Hematopoietic multipotent progenitor cell treated with erythropoietin and hydrocortisone succinate and interleukin-3 and kit ligand, for 17 days (in vitro differentiated cells): ENCODE measurements around the gene SLC49A3.
A peak's percentile ranks its signal among the peaks of the same experiment; 100 is the strongest.
"Not testable (repeated sequence)": the region's sequence is repeated elsewhere in the genome, so short reads cannot be mapped to it uniquely, and the experiment has no call there.

Source experiments
- DNase-seq: peaks from one replicate; pipeline ENCODE4 v3.0.0-alpha.2; 2015; ENCODE audit warnings: low spot score

Gene SLC49A3

GRCh38 chr4:688854-689681, at the start of gene SLC49A3:
TSS of gene SLC49A3 (minus strand) at chr4:689151. CDS start at chr4:689127, 24 bp downstream.
- no peak for DNase-seq

DNA sequence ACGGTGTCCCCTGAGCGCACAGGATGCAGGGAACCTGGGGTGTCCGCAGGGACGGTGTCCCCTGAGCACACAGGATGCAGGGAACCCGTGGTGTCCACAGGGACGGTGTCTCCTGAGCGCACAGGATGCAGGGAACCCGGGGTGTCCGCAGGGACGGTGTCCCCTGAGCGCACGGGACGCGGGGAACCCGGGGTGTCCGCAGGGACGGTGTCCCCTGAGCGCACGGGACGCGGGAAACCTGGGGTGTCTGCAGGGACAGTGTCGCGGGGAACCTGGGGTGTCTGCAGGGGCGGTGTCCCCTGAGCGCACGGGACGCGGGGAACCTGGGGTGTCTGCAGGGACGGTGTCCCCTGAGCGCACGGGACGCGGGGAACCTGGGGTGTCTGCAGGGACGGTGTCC, 47.6 kb upstream of the SLC49A3 start:
- DNase-seq: not testable (repeated sequence)

DNA sequence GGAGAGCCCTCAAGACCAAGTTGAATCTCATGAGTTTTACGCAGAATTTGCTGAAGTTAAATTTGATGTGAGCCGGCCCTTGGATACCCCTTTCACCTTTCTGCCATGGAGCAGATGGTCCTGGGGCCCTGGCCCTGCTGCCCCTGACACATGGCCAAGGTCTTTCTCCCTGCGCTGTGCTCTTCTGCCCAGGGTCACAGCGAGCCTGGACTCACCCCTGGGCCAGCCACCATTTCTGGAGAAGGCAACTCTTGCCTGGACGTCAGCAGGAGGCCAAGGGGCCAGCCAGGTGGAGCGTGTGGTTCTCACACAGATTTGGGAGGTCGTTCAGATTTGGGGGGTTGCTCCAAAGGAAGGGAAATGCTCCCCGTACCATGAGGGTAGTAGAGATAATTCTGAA, 46.6 kb upstream of the SLC49A3 start:
- no peak for DNase-seq

GRCh38 chr4:734951-735350, 46.0 kb upstream of the SLC49A3 start:
- no peak for DNase-seq

DNA sequence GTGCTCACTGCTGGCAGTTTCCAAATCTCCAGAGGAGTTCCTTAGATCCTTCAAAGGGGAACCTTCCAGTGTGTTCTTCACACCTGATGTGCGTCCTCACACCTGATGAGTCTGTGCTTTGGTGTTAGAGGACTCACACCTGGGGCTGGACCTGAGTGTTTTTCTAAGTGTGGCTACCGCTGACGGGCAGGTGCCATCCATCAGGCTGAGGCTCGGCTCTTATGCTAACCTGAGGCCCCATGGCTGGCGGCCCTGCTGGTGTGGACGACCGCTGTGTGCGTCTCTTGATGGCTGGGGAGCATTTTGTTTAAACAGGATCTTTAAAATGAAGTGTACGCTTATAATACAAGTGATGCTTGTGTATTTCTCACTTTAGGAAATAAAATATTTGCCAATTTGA, 45.1 kb upstream of the SLC49A3 start:
- no peak for DNase-seq

DNA sequence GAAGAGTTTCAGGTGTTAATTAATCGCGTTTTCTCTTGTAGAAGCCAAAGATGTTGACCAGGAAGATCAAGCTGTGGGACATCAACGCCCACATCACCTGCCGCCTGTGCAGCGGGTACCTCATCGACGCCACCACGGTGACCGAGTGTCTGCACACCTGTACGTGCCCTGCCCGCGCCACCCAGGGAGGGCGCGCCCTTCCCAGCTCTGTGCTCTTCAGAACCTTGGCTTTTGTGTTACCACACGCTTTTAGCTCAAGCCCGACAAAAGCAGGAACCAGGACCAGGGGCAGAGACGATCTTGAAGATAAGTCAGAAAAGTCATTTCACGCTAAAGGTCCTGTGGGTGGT, 44.7 kb upstream of the SLC49A3 start:
- no peak for DNase-seq

DNA sequence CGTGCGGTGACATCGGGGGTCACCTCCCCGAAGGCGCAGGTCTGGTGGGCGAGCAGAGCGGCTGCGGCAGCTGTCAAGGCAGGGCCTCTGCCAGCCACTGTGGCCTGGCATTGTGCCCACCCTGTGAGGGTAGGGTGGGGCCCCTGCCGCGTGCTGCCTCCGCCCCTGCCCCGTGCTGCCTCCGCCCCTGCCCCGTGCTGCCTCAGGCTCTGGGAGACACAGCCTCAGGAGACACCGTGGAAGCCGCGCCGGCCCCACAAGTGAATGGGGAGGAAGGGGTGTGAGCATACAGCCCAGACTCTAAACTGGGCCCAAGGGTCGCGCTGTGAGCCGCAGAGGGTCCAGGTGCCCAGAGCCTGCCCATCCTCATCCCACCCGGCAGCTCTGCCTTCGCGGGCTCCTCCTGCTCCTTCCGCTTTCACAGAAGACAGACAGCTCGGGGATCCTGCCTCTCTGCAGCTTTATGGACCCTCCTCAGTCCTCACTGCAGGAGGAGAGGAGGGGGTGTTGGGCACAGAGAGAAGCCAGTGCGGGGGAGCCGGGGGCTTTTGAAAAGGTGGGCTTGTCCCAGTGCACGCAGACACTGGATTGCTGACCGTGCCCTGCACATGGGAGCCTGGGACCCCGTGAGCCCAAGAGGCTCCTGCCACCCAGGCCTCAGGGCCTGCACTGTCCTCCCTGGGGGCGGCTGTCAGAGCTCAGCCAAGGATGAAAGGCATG, 44.1 kb upstream of the SLC49A3 start:
- DNase-seq: peak; percentile 48

GRCh38 chr4:732486-732885, 43.5 kb upstream of the SLC49A3 start:
- no peak for DNase-seq

DNA sequence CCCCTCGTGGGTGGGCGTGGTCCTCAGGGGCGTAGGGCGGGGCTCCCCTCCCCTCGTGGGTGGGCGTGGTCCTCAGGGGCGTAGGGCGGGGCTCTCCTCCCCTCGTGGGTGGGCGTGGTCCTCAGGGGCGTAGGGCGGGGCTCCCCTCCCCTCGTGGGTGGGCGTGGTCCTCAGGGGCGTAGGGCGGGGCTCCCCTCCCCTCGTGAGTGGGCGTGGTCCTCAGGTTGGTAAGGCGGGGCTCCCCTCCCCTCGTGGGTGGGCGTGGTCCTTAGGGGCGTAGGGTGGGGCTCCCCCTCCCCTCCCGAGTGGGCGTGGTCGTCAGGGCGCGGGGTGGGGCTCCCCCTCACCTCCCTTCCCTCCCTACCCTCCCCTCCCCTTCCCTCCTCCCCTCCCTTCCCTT, 43.0 kb upstream of the SLC49A3 start:
- DNase-seq: peak; percentile 67

DNA sequence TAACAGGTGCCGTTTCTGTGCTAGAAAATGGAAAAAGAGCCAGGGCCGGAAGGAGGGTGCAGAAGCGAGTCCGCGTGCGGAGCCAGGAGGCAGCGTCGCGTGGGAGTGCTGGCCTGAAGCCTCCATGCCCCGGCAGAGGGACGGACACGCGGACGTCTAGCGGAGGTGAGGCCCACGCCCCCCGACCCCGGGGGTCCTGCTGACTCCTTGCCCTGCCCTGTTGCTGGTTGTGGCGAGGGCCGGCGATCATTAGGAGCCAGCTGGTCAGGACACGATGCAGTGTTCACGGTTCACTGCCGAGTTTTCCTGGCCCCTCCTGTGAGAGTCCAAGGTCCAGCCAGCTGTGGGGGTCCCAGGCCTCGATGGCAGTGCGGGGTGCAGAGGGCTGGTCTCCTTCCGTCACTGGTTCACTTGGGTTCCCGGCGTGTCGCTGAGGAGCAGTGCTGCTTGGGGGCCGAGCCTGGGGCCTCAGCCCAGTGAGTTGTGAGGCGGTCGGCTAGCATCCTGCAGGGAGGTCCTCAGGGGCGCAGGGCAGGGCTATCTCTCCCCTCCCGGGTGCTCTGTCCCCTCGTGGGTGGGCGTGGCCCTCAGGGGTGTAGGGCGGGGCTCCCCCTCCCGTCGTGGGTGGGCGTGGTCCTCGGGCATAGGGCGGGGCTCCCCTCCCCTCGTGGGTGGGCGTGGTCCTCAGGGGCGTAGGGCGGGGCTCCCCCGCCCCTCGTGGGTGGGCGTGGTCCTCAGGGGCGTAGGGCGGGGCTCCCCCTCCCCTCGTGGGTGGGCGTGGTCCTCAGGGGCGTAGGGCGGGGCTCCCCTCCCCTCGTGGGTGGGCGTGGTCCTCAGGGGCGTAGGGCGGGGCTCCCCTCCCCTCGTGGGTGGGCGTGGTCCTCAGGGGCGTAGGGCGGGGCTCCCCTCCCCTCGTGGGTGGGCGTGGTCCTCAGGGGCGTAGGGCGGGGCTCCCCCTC, 42.3 kb upstream of the SLC49A3 start:
- peak; percentile 52 for DNase-seq

DNA sequence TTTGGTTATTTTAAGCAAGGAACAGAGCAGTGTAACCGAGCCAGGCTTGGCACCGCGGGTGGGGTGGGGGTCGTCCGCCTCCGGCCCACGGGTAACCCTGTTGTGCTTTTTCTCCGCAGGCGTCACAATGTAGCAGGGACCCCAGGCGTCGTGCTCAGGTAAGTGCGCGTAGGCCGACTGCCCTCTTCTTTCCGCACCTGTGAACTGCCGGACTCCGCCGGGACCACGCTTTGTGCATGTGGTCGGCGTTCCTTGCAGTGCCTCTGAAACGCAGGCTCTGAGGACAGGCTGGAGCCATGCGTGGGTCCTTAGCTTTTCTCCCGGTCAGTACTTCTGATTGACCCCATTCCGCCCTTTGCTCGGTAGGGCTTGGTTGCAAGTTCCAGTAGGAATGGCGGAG, 41.6 kb upstream of the SLC49A3 start:
- no peak for DNase-seq

DNA sequence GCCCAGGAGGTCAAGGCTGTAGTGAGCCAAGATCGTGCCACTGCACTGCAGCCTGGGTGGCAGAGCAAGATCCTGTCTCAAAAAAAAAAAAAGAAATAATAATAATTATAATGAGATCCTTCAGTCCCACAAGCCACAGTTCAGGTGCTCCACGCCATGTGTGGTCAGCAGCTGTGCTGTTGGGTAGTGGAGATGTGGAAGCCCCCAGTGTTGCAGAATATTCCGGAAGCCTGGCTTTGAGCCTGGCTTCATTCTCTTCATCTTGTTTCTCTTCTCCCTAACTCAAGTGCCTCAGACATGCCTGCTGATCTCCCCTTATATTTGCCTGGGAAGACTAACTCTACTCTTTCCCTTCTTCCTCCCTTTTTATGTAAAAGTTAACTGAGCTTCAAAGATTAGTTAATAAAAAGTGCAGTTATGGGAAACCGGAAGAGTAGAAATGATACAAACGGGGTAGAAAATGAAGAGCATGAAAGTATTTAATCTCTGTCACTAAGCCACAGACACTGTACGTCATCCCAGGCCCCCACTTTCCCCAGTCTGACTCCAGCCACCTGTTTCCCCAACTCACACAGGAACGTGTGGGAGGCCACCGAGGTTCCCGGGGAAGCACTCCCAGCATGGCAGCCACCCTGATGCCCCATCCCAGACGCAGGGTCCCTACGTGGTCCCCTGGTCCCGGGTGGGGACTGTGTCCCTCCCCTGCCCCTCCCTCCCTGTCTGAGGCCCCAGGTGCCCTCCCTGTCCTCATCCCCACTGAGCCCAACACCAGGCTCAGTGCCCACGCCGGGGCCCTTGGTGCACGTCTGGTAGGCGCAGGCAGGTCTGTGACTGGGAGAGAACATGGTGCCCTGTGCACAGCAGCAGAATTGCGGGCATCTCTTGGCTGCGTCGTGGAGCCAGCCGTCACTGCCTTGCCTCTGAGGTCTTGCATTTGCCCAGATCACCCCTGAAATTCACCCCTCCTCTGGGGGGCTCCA, 40.7 kb upstream of the SLC49A3 start:
- no peak for DNase-seq

DNA sequence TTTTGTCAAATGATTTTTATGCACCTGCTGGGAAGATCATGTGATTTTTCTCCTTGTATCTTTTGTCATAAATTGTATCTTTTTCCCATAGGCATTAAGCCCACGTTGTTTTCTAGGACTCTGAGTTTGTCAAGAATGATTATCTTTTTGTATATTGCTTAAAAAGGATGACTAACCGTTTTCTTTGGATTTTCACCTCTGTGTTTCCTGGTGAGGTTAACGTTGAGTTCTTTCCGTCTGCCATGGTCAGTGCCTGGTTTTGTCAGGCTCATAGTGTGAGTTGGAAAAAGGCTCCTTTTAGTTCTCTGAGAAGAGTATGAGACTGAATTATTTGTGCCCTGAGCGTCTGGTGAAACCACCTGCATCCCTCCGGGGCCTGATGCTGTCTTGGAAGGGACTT, 38.6 kb upstream of the SLC49A3 start:
- DNase-seq: no peak

DNA sequence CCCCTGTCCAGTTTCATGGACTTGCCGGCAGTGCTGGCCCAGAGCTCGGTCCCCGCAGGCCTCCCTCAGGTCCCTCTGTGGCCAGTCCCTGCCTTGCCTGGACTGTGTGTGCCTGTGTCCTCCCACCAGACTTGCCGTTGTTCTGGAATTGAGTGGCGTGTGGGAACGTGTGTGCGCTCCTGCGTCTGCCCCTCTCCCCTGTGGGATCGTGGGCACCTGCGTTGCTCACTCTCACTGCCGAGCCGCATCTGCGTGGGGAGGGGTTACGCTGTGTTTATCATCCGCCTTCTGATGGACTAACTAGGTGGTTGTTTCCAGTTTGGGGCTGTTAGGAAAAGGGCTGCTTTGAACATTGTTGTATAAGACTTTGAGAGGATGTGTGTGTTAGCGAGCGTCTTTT, 37.9 kb upstream of the SLC49A3 start:
- no peak for DNase-seq

DNA sequence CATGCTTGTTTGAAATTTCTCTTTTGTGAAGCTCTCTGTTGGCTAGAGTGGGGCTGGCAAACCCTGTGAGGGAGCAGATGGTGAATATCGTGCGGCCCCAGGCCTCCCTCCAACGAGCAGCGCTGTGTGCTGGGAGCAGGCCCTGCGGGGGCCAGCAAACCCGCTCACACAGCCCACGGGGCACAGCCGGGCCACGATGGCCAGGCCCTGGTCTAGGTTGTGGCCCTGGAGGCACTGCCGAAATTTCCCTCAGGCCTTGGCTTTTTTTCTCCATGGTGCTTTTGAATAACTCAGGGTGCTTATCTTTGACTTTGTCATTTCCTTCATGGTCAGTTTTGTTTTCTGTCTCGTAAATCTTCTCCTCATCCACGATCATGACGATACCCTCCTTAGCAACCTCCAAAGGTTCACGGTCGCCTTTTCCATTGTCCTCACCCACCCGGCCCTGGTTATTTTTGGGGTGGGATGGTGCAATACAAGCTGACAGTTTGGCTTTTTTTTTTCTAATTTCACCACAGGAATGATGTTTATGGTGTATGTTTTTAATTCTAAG, 37.4 kb upstream of the SLC49A3 start:
- no peak for DNase-seq

GRCh38 chr4:725391-726234, 36.7 kb upstream of the SLC49A3 start:
- no peak for DNase-seq

DNA sequence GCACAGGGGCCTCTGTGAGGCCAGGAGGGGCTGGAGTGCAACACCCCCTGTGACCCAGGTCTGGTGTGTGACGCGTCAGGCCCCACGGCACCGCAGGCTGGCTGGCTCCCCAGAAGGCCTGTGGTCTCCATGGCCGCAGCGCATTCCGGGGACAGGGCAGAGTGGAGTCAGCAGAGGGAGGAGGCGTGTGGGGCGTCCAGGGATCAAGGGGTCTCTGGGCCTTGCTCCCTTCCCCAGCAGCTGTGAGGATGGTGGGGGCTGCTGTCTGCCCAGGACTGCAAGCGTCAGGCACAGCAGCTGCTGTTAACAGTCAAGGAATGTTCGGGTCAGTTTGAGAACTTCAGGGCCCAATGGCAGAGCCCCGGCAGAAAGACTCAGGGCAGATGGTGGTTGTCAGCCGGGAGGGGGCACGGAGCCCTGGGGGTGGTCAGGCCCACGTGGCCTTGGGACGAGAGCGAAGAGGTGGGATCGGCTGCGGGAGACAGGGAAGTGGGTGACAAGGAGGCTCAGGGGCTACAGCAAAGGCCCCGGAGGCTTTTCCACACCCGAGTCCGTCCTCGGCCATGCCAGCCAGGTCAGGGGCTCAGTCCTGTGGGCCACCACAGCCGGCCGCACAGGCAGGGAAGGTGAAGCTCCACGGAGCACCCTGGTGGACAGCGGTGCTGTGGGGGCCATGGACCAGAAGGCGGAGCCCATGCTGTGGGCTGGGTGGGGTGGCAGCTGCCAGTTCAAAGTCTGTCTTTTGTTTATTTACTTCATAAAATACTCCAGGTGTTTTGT, 35.0 kb upstream of the SLC49A3 start:
- DNase-seq: no peak

- no peak for DNase-seq
These were observed 34.0 kb upstream of the SLC49A3 start for GRCh38 chr4:722851-723360.

DNA sequence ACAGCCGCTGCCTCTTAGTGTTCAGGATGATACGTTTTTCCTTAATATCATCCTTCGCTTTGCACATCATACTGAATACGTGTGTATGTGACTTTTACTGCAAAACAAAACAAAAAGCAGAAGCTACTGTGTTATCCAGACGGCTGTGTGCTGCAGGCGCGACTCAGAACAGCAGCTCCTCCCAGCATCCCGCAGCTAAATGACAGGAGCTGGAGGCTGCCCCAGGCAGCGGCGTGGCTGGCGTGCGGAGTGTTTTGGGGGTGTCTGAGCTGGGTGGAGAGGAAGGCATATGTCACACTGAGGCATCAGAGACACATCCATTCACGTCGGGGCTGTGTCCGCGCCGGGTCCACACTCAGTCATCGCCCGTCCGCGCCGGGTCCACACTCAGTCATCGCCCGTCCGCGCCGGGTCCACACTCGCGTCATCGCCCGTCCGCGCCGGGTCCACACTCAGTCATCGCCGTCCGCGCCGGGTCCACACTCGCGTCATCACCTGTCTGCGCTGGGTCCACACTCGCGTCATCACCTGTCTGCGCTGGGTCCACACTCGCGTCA, 33.3 kb upstream of the SLC49A3 start:
- DNase-seq: no peak
